HG03354 (cell line): ENCODE data around the gene KCNJ18.
"Not testable (repeated sequence)": the region's sequence is repeated elsewhere in the genome, so short reads cannot be mapped to it uniquely, and the experiment has no call there.

Experiments
- ATAC-seq: cut with Tn5 transposase; IDR thresholded peaks from one replicate; pipeline ENCODE4 v1.9.1; 2021; ENCODE audit warnings: mild to moderate bottlenecking; ENCODE audit not compliant: unreplicated experiment, poor library complexity, severe bottlenecking

Gene KCNJ18

DNA sequence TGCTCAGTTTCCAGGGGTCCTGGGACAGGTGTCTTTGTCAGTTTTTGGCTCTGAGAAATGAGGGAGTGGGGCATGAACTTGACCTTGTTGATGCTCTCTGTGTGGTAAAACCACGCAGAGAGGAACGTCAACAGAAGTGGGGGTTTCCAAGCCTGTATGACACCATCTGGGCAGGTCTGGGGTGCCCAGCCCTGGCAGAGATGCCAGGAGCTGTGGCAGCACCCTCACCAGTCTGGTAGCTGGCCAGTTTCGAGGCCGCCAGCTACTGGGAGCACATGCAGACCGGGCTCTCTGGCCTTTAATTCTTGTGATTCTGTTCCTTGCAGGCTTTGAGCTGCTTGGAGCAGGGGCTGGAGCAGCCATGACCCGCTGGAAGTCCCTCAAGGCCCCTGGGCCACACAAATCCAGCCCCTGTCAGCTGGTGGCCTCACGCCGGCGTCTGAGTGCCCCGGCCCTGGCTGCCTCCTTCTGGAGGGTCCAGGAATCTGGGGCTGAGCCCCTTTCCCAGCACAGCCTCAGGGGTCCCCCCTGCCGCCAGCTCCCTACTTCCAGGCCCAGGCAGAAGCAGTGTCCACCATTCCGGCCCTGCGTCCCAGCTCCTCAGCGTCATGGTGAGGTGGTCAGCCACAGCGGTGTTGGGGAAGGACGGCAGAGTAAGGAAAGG is 7.4 kb downstream of the KCNJ18 start:
- ATAC-seq = not testable (repeated sequence)

DNA sequence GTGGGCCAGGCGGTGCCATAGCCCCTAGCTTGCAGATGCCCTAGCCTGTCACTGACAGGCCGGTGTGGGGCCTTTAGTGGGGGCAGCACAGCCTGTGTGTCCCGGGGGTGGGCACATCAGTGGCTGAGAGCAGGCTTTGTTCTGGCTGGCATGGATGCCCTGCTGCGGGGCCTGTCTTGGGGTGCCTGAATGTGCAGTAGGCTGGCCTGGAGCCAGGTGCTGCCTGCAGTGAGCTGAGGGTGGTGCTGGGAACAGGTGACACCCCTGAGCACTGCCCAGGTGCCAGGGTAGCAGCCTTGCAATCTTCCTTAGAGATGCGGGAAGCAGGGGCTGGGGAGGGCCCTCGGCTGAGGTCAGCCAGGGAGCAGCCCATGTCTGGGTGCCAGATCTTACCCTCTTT is 8.8 kb downstream of the KCNJ18 start:
- not testable (repeated sequence) for ATAC-seq

DNA sequence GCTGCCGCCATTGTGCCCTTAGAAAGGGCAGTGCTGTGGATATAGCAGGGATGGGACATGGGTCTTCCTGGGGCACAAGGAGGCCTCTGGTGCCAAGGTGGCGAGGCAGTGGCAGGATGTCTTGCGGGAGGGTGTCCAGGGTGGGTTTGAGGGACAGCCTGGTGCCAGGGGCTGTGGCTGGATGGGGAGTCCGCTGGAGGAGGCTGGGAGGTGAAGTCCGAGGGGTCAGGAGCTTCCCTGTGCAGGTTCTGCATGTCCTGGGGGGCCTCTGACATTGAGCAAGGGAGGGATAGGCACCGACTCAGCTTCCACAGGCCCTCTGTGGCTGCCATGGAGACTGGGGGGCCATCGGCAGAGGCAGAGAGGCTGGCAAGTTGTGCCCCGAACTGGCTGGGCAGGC is 9.7 kb downstream of the KCNJ18 start:
- not testable (repeated sequence) for ATAC-seq

DNA sequence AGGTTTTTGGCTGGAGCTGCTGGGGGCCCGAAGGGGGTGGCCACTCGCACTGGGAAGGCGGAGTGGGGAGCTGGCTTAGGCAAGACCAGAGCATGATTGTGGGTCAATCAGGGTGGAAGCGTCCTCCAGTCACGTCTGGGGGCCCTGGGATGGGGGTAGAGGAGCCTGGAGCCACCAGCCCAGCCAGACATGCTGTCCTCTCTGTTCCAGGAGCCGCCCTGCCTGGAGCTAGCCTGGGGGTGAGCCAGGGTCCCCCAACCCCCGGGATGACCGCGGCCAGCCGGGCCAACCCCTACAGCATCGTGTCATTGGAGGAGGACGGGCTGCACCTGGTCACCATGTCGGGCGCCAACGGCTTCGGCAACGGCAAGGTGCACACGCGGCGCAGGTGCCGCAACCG is 10.2 kb downstream of the KCNJ18 start:
- ATAC-seq = not testable (repeated sequence)

DNA sequence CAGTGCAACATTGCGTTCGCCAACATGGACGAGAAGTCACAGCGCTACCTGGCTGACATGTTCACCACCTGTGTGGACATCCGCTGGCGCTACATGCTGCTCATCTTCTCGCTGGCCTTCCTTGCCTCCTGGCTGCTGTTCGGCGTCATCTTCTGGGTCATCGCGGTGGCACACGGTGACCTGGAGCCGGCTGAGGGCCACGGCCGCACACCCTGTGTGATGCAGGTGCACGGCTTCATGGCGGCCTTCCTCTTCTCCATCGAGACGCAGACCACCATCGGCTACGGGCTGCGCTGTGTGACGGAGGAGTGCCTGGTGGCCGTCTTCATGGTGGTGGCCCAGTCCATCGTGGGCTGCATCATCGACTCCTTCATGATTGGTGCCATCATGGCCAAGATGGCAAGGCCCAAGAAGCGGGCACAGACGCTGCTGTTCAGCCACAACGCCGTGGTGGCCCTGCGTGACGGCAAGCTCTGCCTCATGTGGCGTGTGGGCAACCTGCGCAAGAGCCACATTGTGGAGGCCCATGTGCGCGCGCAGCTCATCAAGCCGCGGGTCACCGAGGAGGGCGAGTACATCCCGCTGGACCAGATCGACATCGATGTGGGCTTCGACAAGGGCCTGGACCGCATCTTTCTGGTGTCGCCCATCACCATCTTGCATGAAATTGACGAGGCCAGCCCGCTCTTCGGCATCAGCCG is 10.8 kb downstream of the KCNJ18 start:
- not testable (repeated sequence) for ATAC-seq

DNA sequence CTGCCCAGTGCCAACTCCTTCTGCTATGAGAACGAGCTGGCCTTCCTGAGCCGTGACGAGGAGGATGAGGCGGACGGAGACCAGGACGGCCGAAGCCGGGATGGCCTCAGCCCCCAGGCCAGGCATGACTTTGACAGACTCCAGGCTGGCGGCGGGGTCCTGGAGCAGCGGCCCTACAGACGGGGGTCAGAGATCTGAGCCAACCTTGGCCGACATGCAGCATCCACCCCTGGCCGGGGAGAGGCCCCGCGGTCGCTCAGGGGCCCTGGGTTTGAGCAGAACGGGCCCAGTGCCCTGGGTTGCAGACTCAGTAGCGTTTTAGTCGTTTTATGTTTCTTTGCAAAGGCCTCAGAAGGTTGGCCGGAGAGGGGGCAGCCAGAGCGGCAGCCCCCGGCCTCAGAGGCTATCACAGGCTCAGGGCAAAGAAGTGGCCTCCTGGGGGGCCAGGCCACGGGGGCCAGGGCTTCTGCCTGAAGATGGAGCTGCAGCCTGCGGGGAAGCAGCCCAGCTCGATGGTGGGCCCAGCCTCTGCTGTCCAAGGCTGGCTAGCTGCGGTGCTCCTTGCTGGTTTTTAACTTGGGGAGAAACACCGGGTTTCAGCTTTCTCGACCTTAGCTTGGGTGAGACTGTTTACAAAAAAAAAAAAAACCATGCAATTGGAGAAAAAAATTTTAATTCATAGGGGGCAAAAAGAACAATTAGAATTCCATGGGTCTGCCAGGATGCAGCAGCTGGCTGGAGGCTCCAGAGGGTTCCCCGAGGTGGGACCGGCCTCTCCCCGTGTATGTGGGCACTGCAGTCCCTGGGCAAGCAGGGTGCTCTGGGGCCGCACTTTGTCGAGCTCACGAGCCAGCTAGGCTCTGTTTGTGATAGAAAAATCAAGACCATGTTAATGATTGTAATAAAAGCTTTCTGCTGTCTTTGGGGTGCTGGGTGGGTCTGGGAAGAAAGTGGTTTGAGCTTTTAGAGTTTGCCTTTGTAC is 11.9 kb downstream of the KCNJ18 start:
- ATAC-seq = not testable (repeated sequence)

DNA sequence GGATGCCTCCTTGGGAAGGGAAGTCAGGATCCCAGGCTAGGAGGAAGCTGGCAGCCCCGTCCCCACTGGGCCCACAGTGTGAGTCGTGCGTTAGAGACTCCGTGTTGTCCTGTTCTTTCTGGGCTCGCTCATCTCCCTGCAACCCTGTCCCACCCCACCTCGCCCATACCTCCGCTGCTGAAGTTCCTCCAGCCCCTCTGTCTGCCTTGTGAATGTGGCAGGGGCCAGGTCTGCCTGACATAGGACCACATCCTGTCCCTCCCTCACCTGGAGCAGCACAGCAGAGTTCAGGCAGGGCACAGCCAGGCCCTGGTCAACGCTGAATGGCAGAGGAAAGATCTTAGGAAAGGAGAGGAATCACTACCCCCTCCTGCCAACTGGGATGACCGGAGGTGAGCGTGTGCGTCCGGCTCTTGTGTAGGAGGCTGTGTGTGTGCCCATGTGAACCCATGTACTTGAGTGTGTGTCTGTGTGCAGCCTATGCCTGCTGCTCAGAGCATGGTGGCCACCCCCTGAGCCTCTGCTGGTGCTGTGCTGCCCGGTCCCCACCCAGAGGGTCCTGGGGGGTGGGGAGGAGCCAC is 12.8 kb downstream of the KCNJ18 start:
- ATAC-seq = no peak

DNA sequence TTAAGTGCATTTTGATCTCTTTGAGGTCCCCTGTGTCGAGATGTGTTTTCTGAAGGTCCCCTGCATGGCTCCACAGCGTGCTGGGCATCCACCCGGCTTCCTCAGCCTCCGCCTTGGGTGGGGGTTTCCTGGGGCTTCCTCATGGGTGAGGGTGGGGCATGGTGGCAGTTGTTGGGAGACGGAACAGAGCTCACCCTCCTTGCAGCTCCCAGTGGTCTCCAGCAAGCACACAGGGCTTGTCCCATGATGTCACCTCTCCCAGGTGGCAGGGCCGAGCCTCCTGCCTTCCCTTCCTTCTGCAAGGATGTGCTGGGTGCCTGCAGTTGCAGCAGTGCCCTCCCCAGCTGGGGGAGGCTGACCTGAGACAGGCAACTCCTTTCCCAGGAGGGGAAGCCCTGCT is 13.4 kb downstream of the KCNJ18 start:
- not testable (repeated sequence) for ATAC-seq

DNA sequence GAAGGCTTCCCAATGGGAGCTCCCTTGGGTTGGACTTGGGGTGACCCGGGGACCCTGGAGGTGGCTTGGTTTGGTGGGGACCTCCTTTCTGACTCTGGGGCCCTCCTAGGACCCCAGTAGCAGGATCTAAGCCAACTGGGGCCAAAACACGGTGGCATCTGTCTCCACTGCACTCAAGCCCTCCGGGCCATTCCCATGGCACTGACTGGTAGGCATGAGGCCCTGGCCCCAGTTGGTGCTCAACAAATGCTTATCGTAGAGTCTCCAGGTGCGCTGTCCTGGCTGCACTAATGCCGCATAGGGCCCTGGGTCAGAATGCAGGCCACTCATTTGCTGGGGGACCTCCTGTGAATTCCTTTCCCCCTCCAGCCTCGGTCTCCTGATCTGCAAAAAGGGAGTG is 14.2 kb downstream of the KCNJ18 start:
- not testable (repeated sequence) for ATAC-seq

DNA sequence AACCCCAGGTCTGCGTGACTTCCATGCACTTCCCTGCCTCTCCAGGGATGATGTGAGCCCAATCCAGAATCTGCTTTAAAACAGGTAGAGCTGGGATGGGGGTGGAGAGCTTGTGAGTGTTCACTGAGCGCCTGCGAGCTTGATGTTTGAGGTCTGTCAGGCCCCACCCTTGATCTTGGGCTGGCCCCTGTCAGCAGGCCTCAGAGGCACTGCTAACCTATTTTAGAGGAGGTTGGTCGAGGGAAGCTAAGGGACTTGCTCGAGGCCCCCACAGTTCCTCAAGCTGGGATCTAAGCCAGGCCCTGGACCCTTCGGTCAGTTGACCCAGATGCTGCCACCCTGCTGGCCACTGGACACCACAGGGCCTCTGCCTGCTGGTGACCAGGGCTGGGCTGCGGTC is 14.8 kb downstream of the KCNJ18 start:
- ATAC-seq = not testable (repeated sequence)

DNA sequence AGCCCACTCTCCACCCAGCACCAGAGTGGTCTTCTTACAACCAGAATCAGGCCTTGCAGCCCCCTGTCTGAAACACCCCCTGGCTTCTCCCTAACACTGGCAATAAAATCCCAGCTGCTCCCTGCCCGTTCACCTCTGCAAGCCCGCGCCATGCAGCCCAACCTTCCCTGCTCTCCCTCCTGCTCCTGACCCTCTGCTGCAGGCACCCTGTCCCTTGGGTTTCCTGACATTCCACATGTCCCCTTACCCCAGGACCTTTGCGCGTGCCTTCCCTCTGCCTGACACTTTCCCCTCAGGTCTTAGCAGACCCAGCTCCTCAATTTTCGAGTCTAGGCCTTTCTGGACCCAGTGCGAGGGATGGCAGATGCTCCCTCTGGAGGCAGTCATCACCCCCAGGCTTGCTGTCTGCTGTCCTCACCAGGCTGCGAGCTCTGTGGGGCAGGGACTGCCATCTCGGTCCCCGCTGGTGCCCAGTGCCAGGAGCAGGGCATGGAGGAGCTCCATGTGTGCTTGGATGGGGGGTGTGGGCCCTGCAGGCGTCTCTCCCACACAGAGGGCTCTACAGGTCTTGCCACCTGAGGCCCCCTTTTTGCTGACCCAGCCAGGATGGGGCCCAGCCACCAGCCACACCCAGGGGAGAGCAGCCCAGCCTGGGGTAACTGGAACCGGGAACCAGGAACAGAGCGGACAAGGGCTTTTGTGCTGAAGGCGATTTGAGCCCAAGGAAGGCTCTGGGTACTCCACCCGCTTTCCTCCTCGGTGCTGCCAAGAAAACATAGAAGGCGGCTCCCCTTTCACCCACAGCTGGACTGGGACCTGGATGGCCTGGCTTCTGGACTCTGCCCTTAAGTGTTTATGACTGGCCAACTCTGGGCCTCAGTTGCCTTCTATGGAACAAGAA is 15.6 kb downstream of the KCNJ18 start:
- not testable (repeated sequence) for ATAC-seq

DNA sequence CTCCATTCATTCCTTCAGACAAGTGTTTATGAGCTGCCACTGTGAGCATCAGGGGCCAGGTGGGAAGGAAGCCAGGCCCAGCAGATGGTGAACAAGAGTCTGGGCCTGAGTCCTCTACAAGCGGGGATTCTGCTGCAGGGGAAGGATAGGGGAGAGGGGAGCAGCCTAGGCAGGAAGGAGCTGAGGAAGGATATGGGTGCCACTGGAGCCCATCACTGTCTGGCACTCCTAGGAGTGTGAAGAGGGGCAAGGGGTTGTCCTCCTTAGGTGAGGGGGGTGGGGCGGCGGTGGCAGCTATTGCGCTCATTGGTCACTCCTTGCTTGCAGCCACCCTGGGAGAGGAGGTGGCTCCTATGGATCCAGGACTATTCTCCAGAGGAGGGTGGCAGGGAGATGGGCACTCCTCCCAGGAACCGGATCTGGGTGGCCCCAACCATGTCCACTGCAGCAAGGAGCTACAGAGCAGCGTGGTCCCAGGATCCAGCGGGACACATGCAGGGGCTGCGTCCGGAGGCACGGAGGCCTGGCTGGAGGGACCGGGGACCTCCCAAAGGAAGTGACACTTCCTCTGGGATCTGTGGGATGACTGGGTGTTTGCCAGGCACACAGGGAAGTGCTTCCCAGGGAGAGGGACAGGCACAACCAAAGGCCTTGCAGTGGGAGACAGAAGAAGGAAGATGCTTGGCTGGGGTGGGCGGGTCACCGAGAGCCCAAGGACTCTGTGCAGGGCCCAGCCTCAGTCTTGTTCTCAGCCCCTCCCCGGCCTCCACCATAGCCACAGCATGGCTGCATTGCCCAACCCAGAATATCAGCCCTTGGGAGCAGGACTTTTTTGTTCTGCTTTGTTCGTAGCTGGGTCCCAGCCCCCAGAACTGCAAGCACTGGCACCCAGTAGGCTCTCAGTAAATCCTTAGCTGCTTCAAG is 16.6 kb downstream of the KCNJ18 start:
- not testable (repeated sequence) for ATAC-seq

DNA sequence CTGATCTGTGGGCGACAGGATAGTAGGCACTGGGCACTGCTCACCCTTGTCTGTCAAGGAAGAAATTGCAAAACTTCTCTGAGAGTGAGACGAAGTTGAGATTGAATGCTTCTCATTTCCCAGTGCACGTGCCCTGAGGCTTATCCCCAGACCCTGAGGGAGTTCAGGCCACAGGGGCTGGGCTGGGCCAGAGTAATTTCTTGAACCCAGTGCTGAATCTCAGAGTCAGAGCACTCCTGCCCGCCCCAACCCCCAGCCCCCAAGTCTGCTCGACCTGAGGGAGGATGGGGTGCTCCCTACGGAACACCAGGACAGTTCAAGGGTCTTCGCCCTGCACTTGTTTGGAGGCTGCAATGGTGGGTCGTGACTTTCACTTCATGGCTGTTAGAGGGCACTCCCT is 17.7 kb downstream of the KCNJ18 start:
- ATAC-seq = not testable (repeated sequence)

DNA sequence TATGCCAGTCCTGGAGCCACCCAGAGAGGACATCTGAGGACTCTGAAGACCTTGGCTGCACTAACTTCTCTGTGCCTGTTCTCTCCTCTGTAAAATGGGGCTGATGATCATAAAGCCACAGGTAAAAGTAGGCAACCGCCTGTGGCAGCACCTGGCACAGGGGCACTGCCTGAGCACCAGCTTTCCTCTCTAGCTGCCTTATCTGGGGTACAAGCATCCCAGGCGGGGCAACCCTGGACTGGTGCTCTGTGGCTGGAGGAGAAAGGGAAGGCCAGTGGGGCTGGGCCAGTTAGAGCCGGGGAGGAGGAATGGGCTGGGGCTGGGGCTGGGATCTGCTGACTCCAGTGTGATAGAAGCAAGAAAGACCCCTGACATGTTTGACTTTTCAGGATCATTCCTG is 18.2 kb downstream of the KCNJ18 start:
- not testable (repeated sequence) for ATAC-seq

DNA sequence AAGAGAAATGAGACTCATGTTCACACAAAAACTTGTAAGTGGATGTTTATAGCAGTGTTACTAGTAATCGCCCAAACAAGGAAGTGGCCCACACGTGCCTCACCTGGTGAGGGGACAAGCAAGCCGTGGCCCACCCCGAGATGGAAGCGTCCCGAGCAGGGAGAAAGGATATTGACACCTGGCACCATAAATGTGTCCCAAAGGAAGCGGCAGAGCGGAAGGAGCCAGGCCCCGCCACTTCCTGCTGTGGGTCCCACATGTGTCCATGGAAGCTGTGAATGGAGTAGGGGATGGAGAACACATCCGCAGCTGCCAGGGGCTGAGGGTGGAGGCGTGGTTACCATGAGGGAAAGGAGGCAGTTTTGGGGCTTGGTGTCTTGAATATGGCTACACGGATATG is 18.9 kb downstream of the KCNJ18 start:
- no peak for ATAC-seq

DNA sequence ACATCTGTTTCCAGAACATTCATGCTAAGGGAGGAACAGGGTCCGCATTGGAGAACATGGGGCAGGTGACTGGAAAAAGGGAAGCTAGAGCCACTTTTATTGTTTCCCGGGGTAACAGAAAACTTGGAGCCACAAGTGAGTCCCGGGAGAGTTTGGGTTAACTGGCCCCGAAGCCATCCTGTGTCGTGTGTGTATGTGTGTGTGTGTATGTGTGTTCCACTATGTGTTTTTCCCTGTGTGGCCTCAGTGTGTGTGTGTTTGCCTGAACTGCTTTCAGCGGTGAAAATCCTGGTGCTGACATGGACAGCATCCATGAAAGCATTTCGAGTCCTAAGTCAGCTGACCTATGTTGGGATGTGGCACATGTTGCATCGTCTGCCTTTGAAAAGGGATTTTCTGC is 20.7 kb downstream of the KCNJ18 start:
- not testable (repeated sequence) for ATAC-seq

DNA sequence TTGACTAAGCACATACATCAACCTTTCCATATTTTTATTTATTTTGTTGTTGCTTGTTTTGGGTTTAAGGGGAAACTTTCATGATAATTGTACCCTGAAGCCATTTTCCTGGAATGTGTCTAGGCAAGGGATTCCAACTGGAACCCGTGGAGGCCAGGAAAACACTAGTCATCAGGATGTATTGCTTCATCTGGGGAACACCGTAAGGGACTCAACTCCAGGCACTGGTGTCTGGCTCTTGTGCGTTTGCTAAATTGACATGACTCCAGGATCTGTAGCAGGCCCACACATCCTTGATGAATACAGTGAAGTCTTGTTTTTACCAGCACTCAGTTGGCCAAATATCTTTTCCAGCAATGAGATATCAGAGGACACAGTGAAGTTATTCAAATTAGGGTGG is 21.3 kb downstream of the KCNJ18 start:
- ATAC-seq = not testable (repeated sequence)

DNA sequence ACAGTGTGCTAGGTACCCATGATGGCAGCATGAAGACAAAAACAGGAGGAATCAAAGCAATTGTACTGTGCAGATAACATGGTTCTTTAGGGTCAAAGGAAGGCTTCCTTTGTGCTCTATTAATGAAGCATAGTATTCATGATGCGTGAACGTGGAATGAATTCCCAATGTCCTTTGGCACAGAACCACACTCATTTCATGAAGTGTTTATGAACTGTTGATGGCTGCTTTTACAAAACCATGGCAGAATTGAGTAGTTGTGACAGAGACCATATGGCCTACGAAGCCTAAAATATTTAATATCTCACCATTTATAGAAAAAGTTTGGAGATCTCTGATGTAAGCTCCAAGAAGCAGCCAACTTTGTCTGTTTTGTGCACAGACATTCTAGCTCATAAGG is 22.4 kb downstream of the KCNJ18 start:
- ATAC-seq = not testable (repeated sequence)
